Measurements from ENCODE around the gene ZNF789.

ZNF789 gene

GRCh38 chr7:99448855-99449254, 23.8 kb upstream of the ZNF789 start:
- no peak for DNase-seq (ENCODE audit: low read depth in 1 of 2, low spot score in 1 of 2)
- in situ Hi-C loops (cut with HindIII; ENCODE audit: low pct_unique_long_range_greater_than_20kb, low sequenced_read_pairs) = no loop called here
- TF ChIP-seq JUND (IDR thresholded peaks at IDR 0.05; ENCODE audit: low read depth) = no peak

DNA sequence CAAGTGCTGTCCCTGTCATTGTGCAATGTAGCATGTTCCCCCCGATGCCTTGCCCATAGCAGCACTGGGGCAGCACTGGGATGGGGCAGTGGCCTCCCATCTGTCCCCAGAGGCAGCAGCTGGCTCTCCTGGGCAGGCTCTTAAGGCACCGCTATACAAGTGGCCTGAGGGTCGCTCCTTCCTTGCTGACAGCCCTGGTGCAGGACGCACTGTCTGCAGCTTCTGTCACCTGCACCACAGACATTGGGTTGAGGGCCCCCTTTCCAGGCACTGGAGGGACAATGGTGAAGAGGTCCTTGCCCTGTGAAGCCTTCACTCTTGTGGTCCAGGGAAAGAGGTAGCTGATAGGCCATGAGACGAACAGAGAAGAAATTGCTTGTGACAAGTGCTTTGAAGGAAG, 23.4 kb upstream of the ZNF789 start:
- in situ Hi-C loops (cut with HindIII; ENCODE audit: low pct_unique_long_range_greater_than_20kb, low sequenced_read_pairs) = no loop called here
- DNase-seq (ENCODE audit: low read depth in 1 of 2, low spot score in 1 of 2) = no peak
- TF ChIP-seq JUND (IDR thresholded peaks at IDR 0.05; ENCODE audit: low read depth) = no peak

- TF ChIP-seq JUND (IDR thresholded peaks at IDR 0.05; ENCODE audit: low read depth) = no peak
- DNase-seq (ENCODE audit: low read depth in 1 of 2, low spot score in 1 of 2) = no peak
- in situ Hi-C loops (cut with HindIII; ENCODE audit: low pct_unique_long_range_greater_than_20kb, low sequenced_read_pairs) = no loop called here
Measured at GRCh38 chr7:99451936-99452335, 20.8 kb upstream of the ZNF789 start.

GRCh38 chr7:99452541-99452940, 20.1 kb upstream of the ZNF789 start:
- TF ChIP-seq JUND (IDR thresholded peaks at IDR 0.05; ENCODE audit: low read depth) = no peak
- no peak for DNase-seq (ENCODE audit: low read depth in 1 of 2, low spot score in 1 of 2)
- in situ Hi-C loops (cut with HindIII; ENCODE audit: low pct_unique_long_range_greater_than_20kb, low sequenced_read_pairs) = no loop called here

DNA sequence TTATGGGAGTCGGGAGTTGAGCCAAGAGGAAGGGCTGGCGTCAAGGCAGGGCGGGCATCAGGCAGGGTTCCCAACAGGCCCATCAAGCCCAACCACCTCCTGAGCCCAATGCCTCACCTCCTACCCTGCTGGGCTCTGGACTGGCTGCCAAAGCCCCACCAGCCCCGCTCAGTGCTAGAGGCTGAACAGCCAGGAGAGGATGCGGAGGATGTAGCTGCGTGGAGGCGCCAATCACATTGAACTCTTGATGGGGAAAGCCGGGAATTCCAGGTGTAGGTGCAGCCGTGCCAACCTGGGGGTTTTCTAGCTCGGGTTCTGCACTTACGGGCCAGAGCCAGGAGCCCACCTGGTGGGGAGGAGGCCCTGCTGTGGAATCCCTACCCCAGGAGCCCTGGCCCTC, 19.6 kb upstream of the ZNF789 start:
- no peak for TF ChIP-seq JUND (IDR thresholded peaks at IDR 0.05; ENCODE audit: low read depth)
- in situ Hi-C loops (cut with HindIII; ENCODE audit: low pct_unique_long_range_greater_than_20kb, low sequenced_read_pairs) = no loop called here
- DNase-seq (ENCODE audit: low read depth in 1 of 2, low spot score in 1 of 2) = no peak

DNA sequence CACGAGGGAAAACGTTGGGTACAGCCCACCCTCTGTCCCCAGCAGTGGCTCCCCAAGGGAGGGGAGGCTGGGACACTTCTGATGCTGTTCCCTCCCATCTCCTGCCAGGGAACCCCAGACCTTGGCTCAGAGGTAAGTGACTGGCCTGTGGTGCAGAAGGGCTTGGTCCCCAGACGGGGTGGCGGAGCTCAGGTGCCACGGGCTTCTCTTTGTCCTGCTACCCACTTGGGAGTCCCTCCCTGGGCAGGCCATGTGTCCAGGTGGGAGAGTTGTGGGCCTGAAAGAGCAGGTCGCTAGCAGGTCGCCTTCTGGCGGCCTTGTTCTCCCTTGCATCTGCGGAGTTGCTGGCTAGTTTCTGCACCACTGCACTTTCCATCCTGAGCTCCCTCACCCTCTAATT, 16.8 kb upstream of the ZNF789 start:
- no peak for DNase-seq (ENCODE audit: low read depth in 1 of 2, low spot score in 1 of 2)
- TF ChIP-seq JUND (IDR thresholded peaks at IDR 0.05; ENCODE audit: low read depth) = no peak
- in situ Hi-C loops (cut with HindIII; ENCODE audit: low pct_unique_long_range_greater_than_20kb, low sequenced_read_pairs) = no loop called here

GRCh38 chr7:99456288-99456687, 16.4 kb upstream of the ZNF789 start:
- no peak for TF ChIP-seq JUND (IDR thresholded peaks at IDR 0.05; ENCODE audit: low read depth)
- DNase-seq (ENCODE audit: low read depth in 1 of 2, low spot score in 1 of 2) = no peak
- in situ Hi-C loops (cut with HindIII; ENCODE audit: low pct_unique_long_range_greater_than_20kb, low sequenced_read_pairs) = no loop called here

- DNase-seq (ENCODE audit: low read depth in 1 of 2, low spot score in 1 of 2) = no peak
- TF ChIP-seq JUND (IDR thresholded peaks at IDR 0.05; ENCODE audit: low read depth) = no peak
- in situ Hi-C loops (cut with HindIII; ENCODE audit: low pct_unique_long_range_greater_than_20kb, low sequenced_read_pairs) = no loop called here
Measured at GRCh38 chr7:99457050-99457649, 15.5 kb upstream of the ZNF789 start.

DNA sequence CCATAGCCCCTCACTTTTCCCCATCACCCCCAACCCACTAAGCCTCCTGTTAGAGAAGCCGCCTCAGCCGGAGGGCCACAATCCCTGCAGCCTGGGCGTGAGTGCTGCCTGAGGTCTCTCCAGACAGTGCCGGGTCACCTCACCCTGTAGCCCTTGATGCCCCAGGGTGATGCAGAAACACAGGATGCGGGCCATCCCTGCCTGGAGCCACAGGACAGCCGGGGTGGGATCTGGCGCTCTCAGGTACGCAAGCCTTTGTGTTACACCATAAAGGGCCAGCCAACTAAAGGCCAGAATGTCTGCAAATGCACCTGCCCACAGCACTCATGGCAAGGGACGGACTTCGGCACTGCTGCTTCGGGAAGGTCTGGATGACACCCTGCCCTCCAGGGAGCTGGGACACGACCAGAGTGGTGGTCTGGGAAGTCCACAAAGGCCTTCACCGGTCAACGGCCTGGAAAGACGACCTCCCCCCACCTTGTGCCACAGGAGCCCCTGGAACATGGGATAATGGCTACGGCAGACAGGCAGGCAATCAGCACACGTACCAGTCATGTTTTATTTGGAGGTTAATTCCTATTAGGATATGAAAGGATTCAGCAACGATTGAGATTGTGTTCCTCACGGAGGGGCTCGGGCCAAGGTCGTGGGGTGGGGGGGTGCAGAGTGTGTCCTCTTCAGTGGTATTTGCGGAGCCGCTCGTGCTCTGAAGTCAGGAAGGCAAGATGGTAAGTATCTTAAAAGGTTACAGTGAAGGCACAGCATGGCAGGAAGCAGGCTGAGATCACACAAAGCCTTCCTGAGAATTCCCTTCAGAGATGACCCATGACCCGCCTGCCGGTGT, 14.8 kb upstream of the ZNF789 start:
- no peak for TF ChIP-seq JUND (IDR thresholded peaks at IDR 0.05; ENCODE audit: low read depth)
- no peak for DNase-seq (ENCODE audit: low read depth in 1 of 2, low spot score in 1 of 2)
- in situ Hi-C loops (cut with HindIII; ENCODE audit: low pct_unique_long_range_greater_than_20kb, low sequenced_read_pairs) = no loop called here

DNA sequence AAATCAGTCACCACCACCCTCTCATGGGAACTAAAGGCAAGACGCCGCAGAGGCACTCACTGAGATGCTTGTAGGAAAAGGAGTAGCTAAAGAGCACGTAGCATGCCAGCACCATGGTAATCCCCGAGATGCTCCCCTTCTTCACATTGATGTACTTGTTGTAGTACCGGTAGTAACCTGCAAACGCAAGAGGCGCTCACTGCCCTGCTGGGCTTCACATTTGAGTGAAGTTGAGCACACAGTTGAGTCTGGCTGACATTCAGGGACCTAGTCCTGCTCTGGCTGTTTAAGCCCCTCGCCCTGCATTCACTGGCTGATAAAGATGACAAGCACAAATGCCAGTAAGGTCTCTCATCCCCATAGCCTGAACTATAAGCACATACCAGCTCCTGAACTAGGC, 13.6 kb upstream of the ZNF789 start:
- in situ Hi-C loops (cut with HindIII; ENCODE audit: low pct_unique_long_range_greater_than_20kb, low sequenced_read_pairs) = no loop called here
- DNase-seq (ENCODE audit: low read depth in 1 of 2, low spot score in 1 of 2) = peak in 1 of 2 experiments; percentile 54
- TF ChIP-seq JUND (IDR thresholded peaks at IDR 0.05; ENCODE audit: low read depth) = no peak

GRCh38 chr7:99460651-99461050, 12.0 kb upstream of the ZNF789 start:
- DNase-seq (ENCODE audit: low read depth in 1 of 2, low spot score in 1 of 2) = no peak
- in situ Hi-C loops (cut with HindIII; ENCODE audit: low pct_unique_long_range_greater_than_20kb, low sequenced_read_pairs) = no loop called here
- TF ChIP-seq JUND (IDR thresholded peaks at IDR 0.05; ENCODE audit: low read depth) = no peak

DNA sequence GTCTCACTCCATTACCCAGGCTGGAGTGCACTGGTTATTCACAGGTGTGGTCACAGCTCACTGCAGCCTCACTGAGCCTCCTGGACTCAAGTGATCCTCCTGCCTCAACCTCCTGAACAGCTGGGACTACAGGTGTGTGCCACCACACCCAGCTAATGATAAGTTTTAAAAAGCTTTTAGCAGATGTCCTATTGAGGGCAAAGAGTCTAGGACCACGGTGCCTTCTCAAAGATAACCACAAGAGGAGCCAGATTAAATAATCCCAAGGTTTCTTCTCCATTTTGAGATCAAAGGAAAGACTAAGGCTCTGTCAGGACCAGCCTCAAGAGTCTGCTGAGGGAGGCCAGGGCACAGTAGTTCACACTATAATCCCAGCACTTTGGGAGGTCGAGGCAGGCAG, 11.5 kb upstream of the ZNF789 start:
- in situ Hi-C loops (cut with HindIII; ENCODE audit: low pct_unique_long_range_greater_than_20kb, low sequenced_read_pairs) = no loop called here
- DNase-seq (ENCODE audit: low read depth in 1 of 2, low spot score in 1 of 2) = no peak
- no peak for TF ChIP-seq JUND (IDR thresholded peaks at IDR 0.05; ENCODE audit: low read depth)

DNA sequence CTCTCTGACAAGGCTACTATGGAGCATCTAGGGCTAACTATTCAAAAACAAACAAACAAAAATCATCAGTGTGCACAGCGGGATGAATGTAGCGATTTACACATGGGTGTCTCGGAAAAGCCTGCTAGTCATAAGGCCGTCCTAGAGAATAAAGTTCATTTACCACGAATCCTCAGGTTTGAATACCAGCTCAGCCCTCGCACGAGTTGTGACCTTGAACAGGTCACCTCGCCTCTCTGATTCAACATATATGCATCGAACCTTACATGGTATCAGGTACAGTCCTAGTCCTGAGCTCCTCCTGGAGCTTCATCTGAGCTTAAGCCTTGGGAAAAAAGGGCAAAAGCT, 7.3 kb upstream of the ZNF789 start:
- no peak for DNase-seq (ENCODE audit: low read depth in 1 of 2, low spot score in 1 of 2)
- in situ Hi-C loops (cut with HindIII; ENCODE audit: low pct_unique_long_range_greater_than_20kb, low sequenced_read_pairs) = no loop called here
- TF ChIP-seq JUND (IDR thresholded peaks at IDR 0.05; ENCODE audit: low read depth) = no peak
